Nephron (organoid): Measurements from ENCODE around the gene HLA-DMA.
A peak's percentile ranks its signal among the peaks of the same experiment; 100 is the strongest.

Source experiments
- H3K27ac Mint-ChIP-seq, 3 experiments: 2 replicates each; pipeline ENCODE4 v1.8.0; 2020; ENCODE audit warnings: mixed read lengths in 3 of 3, mild to moderate bottlenecking in 2 of 3, moderate library complexity in 1 of 3
- H3K27me3 Mint-ChIP-seq: 2 replicates; pipeline ENCODE4 v1.8.0; 2021; ENCODE audit warnings: low read depth, mild to moderate bottlenecking, moderate library complexity, mixed read lengths
- H3K36me3 Mint-ChIP-seq: 2 replicates; pipeline ENCODE4 v1.8.0; 2020; ENCODE audit warnings: low read depth, mixed read lengths
- H3K4me1 Mint-ChIP-seq: 2 replicates; pipeline ENCODE4 v1.8.0; 2020; ENCODE audit warnings: mixed read lengths
- H3K4me3 Mint-ChIP-seq, 3 experiments: 2 replicates each; pipeline ENCODE4 v1.8.0; 2020; ENCODE audit warnings: mild to moderate bottlenecking in 3 of 3, mixed read lengths in 3 of 3, moderate library complexity in 2 of 3
- H3K9me3 Mint-ChIP-seq: 2 replicates; pipeline ENCODE4 v1.8.0; 2020; ENCODE audit warnings: mixed read lengths
- CTCF ChIP-seq, 3 experiments: fragments of 200-600 bp; sonication (generic); IDR thresholded peaks; one replicate each; pipeline ENCODE4 v1.5.0; 2021; ENCODE audit warnings: antibody characterized with exemption in 3 of 3; ENCODE audit not compliant: unreplicated experiment in 3 of 3

Gene HLA-DMA

GRCh38 chr6:32933661-32934085 lies 19.2 kb downstream of the HLA-DMA start:
- Mint-ChIP-seq H3K4me1 (peaks cover 6% of the 10 kb centered on the region), H3K27ac (no peak overlapping the region), H3K9me3 (no peaks in the 10 kb centered on the region), H3K36me3 (no peaks in the 10 kb centered on the region), H3K27me3 (peaks cover 34% of the 10 kb centered on the region), H3K4me3 (no peak overlapping the region)
- TF ChIP-seq CTCF (IDR thresholded peaks at IDR 0.05; ENCODE audit: unreplicated experiment in 3 of 3), result peak; percentile 62 to 70 (median 66)

- Mint-ChIP-seq H3K4me3 (no peak overlapping the region), H3K9me3 (no peaks in the 10 kb centered on the region), H3K36me3 (no peaks in the 10 kb centered on the region), H3K27me3 (peaks cover 33% of the 10 kb centered on the region), H3K27ac (no peak overlapping the region), H3K4me1 (peaks cover 6% of the 10 kb centered on the region)
- no peak for TF ChIP-seq CTCF (IDR thresholded peaks at IDR 0.05; ENCODE audit: unreplicated experiment in 3 of 3)
These were observed 20.6 kb downstream of the HLA-DMA start for GRCh38 chr6:32932132-32932868.

GRCh38 chr6:32931211-32931610 lies 21.7 kb downstream of the HLA-DMA start:
- H3K27me3 Mint-ChIP-seq, result peaks cover 30% of the 10 kb centered on the region
- TF ChIP-seq CTCF (IDR thresholded peaks at IDR 0.05; ENCODE audit: unreplicated experiment in 3 of 3), result no peak
- H3K9me3 Mint-ChIP-seq, result no peaks in the 10 kb centered on the region
- peaks cover 2% of the 10 kb centered on the region for H3K4me1 Mint-ChIP-seq
- no peaks in the 10 kb centered on the region for H3K36me3 Mint-ChIP-seq
- H3K27ac Mint-ChIP-seq, result no peak overlapping the region
- H3K4me3 Mint-ChIP-seq, result no peak overlapping the region

GRCh38 chr6:32922083-32922482 lies 30.8 kb downstream of the HLA-DMA start:
- Mint-ChIP-seq H3K4me3 (no peak overlapping the region), H3K9me3 (no peaks in the 10 kb centered on the region), H3K27me3 (peaks cover 12% of the 10 kb centered on the region), H3K36me3 (no peaks in the 10 kb centered on the region), H3K4me1 (no peaks in the 10 kb centered on the region), H3K27ac (no peak overlapping the region)
- TF ChIP-seq CTCF (IDR thresholded peaks at IDR 0.05; ENCODE audit: unreplicated experiment in 3 of 3), result no peak

GRCh38 chr6:32920715-32921114 lies 32.2 kb downstream of the HLA-DMA start:
- H3K27me3 Mint-ChIP-seq, result peaks cover 10% of the 10 kb centered on the region
- H3K27ac Mint-ChIP-seq, result peak overlapping the region in 1 of 3 experiments; percentile 40

More at GRCh38 chr6:32920715-32921114, 32.2 kb downstream of the HLA-DMA start:
- no peak for TF ChIP-seq CTCF (IDR thresholded peaks at IDR 0.05; ENCODE audit: unreplicated experiment in 3 of 3)
- Mint-ChIP-seq H3K9me3 (no peaks in the 10 kb centered on the region), H3K4me1 (no peaks in the 10 kb centered on the region), H3K36me3 (no peaks in the 10 kb centered on the region), H3K4me3 (no peak overlapping the region)
